GM12865 (cell line): ENCODE data around the gene TBC1D24.
"Not testable (repeated sequence)": the region's sequence is repeated elsewhere in the genome, so short reads cannot be mapped to it uniquely, and the experiment has no call there.

ENCODE experiments used
- DNase-seq: peaks from one replicate; pipeline ENCODE4 v3.0.0; 2010; ENCODE audit warnings: low read depth
- H3K4me3 ChIP-seq: 2 replicates; pipeline ENCODE4 v1.5.1; 2011; ENCODE audit warnings: mild to moderate bottlenecking, low read depth, low read length, control low read depth
- TF ChIP-seq, protein P1 (sequence below): IDR thresholded peaks from 2 replicates; pipeline ENCODE4 v1.5.1; 2011; ENCODE audit warnings: low read length, control low read depth, low read depth, inconsistent platforms; ENCODE audit not compliant: insufficient read depth; ENCODE audit errors: missing control alignments

TBC1D24 gene

DNA sequence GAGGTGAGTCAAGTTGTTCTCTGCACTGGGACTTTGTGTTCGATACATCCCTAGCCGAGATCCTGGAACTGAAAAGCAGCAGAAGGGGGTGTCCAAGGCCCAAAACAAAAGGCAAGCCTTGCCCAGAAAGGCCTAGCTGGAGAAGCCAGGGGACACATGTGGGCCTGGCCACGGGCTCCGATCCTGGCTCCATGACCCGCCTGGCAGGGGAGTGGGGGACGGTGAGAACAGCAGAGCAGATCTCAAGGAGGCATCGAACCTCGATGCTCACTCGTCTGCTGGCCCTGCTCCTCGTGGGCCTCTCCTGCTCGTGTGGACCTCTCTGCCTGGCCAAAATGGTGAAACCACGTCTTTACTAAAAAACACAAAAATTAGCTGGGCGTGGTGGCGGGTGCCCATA is 36.8 kb upstream of the TBC1D24 start:
- DNase-seq: no peak
- TF ChIP-seq, protein P1, sequence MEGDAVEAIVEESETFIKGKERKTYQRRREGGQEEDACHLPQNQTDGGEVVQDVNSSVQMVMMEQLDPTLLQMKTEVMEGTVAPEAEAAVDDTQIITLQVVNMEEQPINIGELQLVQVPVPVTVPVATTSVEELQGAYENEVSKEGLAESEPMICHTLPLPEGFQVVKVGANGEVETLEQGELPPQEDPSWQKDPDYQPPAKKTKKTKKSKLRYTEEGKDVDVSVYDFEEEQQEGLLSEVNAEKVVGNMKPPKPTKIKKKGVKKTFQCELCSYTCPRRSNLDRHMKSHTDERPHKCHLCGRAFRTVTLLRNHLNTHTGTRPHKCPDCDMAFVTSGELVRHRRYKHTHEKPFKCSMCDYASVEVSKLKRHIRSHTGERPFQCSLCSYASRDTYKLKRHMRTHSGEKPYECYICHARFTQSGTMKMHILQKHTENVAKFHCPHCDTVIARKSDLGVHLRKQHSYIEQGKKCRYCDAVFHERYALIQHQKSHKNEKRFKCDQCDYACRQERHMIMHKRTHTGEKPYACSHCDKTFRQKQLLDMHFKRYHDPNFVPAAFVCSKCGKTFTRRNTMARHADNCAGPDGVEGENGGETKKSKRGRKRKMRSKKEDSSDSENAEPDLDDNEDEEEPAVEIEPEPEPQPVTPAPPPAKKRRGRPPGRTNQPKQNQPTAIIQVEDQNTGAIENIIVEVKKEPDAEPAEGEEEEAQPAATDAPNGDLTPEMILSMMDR: no peak
- H3K4me3 ChIP-seq: no peak overlapping the region

DNA sequence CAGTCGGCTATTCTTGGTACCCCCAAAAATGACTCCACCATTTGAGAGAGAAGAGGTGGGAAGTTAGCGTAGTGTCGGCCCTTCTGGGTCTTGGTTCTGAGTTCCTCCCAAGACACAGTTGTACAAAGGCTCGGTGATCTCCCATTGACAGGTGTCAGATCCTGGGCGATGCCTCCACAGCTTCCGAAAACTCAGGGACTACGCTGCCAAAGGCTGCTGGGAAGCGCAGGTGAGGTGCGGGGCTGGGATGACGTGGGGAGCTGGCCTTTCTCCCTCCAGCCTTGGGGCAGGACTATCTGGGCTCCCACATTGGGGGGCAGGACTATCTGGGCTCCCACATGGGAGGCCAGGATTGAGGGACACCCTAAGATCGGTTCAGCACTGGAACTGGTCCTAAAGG is 35.3 kb upstream of the TBC1D24 start:
- TF ChIP-seq, protein P1: no peak
- DNase-seq: no peak
- H3K4me3 ChIP-seq: no peak overlapping the region

DNA sequence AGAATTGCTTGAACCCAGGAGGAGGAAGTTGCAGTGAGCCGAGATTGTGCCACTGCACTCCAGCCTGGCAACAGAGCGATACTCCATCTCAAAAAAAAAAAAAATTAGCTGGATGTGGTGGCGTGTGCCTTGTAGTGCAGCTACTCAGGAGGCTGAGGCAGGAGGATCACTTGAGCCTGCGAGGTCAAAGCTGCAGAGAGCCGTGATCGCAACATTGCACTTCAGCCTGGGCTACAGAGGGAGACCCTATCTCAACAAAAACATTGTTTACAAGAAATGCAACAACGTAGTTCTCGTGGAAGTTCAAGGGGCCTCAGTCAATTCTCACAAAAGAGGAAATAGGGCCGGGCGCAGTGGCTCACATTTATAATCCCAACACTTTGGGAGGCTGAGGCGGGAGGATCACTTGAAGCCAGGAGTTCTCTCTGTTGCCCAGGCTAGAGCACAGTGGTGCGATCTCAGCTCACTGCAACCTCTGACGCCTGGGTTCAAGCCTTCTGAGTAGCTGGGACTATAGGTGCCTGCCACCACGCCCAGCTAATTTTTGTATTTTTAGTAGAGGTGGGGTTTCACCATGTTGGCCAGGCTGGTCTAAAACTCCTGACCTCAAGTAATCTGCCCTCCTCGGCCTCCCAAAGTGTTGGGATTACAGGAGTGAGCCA is 33.7 kb upstream of the TBC1D24 start:
- not testable (repeated sequence) for H3K4me3 ChIP-seq, DNase-seq

DNA sequence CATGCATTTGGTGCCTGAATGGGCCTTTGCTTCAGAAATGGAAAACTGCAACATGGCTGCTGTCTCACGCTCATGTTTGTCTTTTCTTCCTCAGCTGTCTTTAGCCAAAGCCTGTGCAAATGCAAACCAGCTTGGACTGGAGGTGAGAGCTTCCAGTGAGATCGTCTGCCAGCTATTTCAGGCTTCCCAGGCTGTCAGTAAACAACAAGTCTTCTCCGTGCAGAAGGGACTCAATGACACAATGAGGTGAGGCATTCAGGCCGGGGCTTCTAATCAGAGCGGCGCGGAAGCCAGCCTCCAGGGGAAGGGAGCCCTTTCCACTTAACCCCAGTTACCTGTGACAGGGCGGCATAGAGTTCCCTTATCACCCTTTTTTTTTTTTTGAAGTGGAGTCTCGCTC is 31.4 kb upstream of the TBC1D24 start:
- no peak overlapping the region for H3K4me3 ChIP-seq
- TF ChIP-seq, protein P1: no peak
- DNase-seq: no peak

DNA sequence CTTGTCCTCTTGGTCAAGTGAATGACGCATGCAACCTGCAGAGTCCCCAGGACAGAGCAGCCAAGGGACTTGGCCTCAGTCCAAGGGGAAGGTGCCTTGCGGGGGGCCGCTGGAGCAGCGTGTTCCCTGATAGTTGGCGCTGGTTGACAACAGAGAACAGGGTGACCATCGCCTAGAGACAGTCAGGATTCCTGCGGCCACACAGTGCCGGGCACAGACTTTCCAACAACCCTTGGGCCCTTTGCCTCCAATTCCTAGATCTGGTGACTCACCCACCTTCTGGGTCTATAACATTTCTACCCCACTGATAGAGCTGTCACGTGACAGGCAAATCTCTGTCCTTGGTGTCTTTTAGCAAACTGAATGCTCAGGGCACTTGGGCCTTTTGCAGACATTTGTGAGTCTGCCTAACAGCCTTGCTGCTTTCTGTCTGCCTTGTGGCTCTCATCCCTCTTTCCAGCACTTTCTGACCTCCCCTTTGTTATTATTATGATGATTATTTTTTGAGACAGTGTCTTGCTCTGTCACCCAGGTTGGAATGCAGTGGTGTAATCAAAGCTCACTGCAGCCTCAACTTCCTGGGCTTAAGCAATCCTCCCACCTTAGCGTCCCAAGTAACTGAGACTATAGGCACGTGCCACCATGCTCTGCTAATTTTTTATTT is 26.9 kb upstream of the TBC1D24 start:
- TF ChIP-seq, protein P1: no peak
- no peak overlapping the region for H3K4me3 ChIP-seq
- no peak for DNase-seq

DNA sequence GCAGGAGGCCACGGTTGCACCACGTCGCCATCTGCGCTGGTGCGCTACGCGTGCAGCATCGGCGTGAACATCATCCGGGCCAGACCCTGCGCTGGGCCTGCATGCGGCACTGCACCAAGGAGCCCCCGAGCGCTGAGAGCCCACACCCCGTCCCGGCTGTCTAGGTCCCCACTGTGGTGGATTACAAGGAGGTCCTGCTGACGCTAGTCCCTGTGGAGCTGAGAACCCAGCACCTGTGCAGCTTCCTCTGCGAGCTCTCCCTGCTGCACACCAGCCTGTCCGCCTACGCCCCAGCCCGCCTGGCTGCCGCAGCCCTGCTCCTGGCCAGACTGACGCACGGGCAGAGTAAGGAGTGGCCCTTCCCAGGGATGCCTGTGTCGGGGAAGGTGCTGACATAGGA is 25.8 kb upstream of the TBC1D24 start:
- TF ChIP-seq, protein P1: no peak
- DNase-seq: no peak
- H3K4me3 ChIP-seq: no peak overlapping the region

DNA sequence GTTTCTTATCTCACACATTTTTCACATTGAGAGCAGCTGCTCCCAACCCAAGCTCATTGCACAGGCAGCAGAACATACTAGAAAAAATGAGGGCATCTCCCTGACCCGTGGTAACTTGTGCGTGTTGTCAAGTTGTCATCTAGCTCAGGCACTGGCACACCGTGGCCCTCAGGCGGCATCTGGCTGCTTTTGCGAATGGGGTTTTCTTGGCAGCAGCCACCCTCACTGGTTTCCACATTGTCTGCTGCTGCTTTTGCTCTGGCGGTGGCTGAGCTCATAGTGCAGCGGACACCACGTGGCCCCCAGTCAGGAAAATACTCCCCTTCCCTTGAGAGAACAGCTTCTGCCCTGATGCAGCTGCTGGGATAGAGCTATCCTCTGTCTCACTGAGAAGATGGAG is 24.4 kb upstream of the TBC1D24 start:
- H3K4me3 ChIP-seq: no peak overlapping the region
- DNase-seq: no peak

More for the DNA sequence above, 24.4 kb upstream of the TBC1D24 start:
- TF ChIP-seq, protein P1: no peak
